Hepatocyte (in vitro differentiated cells): ENCODE results near the gene ZNHIT1.

ENCODE experiments used
- EZH2 ChIP-seq: fragments of 200-600 bp; sonication (generic); IDR thresholded peaks from 2 replicates; pipeline ENCODE4 v1.6.1; 2016; ENCODE audit warnings: antibody characterized with exemption, mild to moderate bottlenecking, borderline replicate concordance
- EZH2phosphoT487 ChIP-seq: fragments of 200-600 bp; sonication (generic); IDR thresholded peaks from one replicate; pipeline ENCODE4 v1.6.1; 2018; ENCODE audit warnings: antibody characterized with exemption, mild to moderate bottlenecking, low read depth, moderate library complexity; ENCODE audit not compliant: unreplicated experiment, severe bottlenecking
- TF ChIP-seq, protein P1 (sequence below): fragments of 200-600 bp; sonication (generic); IDR thresholded peaks from 2 replicates; pipeline ENCODE4 v1.5.1; 2016; ENCODE audit warnings: antibody characterized with exemption, mild to moderate bottlenecking; ENCODE audit not compliant: poor library complexity

GRCh38 chr7:101168412-101169049 is 49.4 kb upstream of the ZNHIT1 start:
- TF ChIP-seq, protein P1, sequence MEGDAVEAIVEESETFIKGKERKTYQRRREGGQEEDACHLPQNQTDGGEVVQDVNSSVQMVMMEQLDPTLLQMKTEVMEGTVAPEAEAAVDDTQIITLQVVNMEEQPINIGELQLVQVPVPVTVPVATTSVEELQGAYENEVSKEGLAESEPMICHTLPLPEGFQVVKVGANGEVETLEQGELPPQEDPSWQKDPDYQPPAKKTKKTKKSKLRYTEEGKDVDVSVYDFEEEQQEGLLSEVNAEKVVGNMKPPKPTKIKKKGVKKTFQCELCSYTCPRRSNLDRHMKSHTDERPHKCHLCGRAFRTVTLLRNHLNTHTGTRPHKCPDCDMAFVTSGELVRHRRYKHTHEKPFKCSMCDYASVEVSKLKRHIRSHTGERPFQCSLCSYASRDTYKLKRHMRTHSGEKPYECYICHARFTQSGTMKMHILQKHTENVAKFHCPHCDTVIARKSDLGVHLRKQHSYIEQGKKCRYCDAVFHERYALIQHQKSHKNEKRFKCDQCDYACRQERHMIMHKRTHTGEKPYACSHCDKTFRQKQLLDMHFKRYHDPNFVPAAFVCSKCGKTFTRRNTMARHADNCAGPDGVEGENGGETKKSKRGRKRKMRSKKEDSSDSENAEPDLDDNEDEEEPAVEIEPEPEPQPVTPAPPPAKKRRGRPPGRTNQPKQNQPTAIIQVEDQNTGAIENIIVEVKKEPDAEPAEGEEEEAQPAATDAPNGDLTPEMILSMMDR = no peak
- no peak for TF ChIP-seq EZH2phosphoT487
- TF ChIP-seq EZH2 = no peak
